ENCODE measurements around the gene MBNL3.

DNA sequence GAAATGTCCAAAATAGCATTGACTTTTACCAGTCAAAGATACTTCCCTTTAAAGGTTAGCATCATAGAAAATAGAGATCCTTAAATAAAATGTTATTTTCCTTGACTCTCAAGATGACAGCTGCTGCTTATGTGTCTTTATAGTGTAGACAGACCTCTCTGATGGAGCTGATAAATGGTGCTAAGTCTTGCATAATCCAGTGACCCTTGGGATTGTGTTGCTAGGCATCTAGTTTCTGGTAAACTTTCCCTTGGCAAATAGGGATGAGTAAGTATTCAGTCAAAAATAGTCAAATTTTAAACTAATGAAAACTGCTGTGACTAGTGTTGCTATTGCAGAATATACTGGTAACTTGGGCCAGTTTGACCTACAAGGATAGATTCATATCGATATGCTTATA is 53.6 kb downstream of the MBNL3 start:
- TF ChIP-seq, protein P1, sequence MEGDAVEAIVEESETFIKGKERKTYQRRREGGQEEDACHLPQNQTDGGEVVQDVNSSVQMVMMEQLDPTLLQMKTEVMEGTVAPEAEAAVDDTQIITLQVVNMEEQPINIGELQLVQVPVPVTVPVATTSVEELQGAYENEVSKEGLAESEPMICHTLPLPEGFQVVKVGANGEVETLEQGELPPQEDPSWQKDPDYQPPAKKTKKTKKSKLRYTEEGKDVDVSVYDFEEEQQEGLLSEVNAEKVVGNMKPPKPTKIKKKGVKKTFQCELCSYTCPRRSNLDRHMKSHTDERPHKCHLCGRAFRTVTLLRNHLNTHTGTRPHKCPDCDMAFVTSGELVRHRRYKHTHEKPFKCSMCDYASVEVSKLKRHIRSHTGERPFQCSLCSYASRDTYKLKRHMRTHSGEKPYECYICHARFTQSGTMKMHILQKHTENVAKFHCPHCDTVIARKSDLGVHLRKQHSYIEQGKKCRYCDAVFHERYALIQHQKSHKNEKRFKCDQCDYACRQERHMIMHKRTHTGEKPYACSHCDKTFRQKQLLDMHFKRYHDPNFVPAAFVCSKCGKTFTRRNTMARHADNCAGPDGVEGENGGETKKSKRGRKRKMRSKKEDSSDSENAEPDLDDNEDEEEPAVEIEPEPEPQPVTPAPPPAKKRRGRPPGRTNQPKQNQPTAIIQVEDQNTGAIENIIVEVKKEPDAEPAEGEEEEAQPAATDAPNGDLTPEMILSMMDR (IDR thresholded peaks at IDR 0.05; ENCODE audit: low read depth, low read length), result no peak
- no peak for TF ChIP-seq EZH2phosphoT487 (IDR thresholded peaks at IDR 0.05; ENCODE audit: low read depth)

All from OCI-LY3 (cell line).